ENCODE measurements around the gene TXNDC2.

DNA sequence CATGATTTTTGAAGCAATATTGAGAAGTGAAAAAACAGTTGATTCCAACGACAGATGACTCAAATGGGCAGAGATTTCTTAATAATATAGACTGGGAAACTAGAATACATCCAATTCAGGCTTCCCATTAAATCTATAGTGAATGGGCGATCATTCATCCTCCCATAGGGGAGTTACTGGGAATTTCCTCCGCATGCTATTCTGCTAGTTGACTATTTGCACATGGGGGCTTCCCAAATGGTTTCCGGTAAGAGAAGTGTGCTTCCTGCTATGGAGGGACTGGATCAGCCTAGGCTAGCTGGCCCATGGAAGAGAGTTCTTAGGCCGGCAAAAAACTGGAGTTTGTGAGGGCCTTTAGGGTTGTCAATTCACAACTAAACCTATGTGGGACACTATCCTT, 25.5 kb downstream of the TXNDC2 start:
- TF ChIP-seq, protein P1, sequence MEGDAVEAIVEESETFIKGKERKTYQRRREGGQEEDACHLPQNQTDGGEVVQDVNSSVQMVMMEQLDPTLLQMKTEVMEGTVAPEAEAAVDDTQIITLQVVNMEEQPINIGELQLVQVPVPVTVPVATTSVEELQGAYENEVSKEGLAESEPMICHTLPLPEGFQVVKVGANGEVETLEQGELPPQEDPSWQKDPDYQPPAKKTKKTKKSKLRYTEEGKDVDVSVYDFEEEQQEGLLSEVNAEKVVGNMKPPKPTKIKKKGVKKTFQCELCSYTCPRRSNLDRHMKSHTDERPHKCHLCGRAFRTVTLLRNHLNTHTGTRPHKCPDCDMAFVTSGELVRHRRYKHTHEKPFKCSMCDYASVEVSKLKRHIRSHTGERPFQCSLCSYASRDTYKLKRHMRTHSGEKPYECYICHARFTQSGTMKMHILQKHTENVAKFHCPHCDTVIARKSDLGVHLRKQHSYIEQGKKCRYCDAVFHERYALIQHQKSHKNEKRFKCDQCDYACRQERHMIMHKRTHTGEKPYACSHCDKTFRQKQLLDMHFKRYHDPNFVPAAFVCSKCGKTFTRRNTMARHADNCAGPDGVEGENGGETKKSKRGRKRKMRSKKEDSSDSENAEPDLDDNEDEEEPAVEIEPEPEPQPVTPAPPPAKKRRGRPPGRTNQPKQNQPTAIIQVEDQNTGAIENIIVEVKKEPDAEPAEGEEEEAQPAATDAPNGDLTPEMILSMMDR (IDR thresholded peaks at IDR 0.05) = no peak
- no peak for TF ChIP-seq POLR2AphosphoS5 (IDR thresholded peaks at IDR 0.05)

All from prostate gland (tissue), 2 donors.